Measurements from ENCODE around the gene GABARAPL1.
"Not testable (repeated sequence)": the region's sequence is repeated elsewhere in the genome, so short reads cannot be mapped to it uniquely, and the experiment has no call there.

GRCh38 chr12:10225426-10225825 lies 12.7 kb downstream of the GABARAPL1 start:
- not testable (repeated sequence) for TF ChIP-seq CTCF, EP300, POLR2A, POLR2AphosphoS5 (IDR thresholded peaks at IDR 0.05)

Data from stomach (tissue), 4 donors.